ENCODE measurements around the gene ASAP2.
"Not testable (repeated sequence)": the region's sequence is repeated elsewhere in the genome, so short reads cannot be mapped to it uniquely, and the experiment has no call there.

The ASAP2 gene

DNA sequence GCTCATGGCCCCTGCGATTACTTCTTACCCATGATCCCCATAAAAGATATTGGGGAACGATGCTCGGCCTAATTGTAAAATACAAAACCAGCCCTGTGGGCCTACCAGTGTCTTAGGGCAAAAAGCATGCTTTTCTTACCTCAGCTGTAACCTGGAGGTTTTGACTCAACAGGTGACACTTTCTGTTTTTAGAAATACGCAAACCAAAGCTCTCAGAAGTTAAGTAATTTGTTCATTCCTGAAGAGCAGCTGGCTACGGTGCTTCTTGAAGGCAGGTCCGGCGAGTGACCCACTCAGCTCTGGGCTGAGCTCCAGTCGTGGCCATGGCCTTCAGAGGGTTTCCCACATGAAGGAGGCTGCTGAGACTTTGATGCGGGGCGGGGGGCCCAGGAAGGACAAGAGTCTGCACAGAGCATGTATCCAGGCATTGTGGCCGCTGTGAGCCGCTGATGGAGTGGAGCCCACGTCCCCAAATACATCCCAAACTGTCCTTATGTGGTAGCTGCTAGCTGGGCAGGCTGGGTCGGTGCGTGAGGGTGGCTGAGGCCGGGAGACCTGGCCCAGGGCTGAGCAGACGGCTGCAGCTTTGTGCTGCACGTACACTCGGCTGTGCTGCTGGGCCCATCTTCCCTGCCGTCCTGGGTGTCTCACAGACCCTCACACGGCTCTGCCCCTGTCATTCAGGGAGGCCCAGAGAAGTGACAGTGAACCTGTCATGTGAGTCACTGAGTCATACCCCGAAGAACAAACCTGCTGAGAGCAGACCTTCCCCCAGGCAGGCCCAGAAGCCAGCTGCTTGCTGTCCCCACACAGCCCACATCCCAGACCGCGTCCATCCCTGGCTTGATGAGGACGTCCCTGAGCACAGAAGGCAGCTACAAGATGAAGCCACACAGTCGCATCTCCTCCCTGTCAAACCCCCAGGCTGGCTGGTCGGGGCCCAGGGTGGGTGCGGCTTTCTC lies 182.6 kb downstream of the ASAP2 start:
- no peak for DNase-seq

DNA sequence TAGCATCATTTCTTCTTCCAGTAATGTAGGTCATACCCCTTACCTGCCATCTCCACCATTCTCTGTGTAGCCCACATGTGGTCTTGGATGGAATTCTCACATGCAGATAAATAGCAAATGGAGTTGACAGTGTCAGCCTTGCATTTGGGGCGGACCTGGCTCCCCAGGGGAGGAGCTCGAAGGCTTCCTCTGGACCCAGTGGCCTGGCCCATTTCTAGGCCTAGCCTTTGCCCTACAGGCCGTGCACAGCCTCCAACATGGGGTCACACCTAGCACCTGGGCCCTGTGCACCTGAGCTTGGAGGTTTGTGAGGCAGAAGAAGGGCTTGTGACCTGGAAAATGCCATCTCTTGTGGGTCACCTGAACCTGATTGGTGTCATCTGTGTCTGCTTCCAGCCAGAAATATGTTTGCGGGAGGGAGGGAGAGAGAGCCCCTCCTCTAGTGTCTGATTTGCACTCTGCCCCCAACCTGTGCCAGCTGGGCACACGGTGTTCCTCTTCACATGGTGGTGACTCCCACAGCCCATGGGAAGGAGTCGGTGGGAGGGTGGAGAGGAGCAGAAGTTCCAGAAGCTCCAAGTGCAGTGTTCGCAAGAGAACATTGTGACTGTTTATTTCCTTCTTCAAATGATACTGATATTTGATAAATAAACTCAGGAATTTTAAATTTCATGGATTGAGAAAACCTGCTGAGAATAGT lies 183.7 kb downstream of the ASAP2 start:
- DNase-seq = no peak

DNA sequence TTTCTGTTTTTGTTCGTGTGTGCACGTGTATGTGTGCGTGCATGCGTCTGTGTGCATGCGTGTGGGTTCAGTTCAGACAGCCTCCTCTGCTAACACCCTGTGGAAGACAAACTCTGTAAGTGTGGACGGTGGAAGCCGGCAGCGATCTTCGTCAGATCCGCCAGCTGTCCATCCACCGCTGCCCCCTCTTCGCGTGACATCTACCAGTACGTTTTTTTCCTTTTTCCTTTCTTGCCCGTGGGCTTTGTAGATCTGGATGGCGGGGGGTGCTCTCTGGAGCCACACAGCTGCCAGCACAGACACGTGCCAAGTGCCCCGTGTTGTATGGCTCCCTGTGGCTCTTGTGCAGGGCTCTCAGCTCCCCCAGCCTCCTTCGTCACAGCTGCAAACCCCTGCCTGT lies 184.4 kb downstream of the ASAP2 start:
- no peak for DNase-seq

DNA sequence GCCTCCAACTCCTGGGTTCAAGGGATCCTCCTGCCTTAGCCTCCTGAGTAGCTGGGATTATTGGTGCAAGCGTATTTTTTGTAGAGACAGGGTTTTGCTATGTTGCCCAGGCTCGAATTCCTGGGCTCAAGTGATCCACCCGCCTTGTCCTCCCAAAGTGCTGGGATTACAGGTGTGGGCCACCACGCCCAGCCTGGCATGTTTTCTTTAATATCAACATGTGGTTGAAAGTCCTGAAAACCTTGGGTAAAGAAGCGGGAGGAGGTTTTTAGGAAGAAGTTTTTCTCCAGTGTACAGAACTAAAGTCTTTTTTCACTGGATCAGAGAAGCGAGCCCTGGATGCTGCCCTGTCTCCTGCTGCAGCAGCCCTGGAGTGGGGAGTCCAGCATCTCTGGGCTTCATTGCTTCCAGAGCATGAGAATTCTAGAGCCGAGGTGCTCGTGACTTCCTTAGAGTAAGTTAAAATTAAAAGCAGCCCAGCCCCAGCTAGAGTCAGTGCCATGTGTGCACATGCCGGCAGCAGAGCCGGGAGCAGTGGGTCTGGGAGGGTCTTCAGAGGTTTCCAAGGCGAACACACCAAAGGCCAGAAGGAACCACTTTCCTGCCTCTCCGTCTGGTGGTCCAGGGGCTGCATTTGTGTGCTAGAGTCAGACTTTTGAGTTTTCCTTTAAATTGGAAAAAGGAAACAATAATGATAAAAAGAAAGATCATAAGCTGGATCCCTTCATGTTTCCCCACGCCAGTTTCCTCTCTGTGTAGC lies 185.5 kb downstream of the ASAP2 start:
- no peak for DNase-seq

DNA sequence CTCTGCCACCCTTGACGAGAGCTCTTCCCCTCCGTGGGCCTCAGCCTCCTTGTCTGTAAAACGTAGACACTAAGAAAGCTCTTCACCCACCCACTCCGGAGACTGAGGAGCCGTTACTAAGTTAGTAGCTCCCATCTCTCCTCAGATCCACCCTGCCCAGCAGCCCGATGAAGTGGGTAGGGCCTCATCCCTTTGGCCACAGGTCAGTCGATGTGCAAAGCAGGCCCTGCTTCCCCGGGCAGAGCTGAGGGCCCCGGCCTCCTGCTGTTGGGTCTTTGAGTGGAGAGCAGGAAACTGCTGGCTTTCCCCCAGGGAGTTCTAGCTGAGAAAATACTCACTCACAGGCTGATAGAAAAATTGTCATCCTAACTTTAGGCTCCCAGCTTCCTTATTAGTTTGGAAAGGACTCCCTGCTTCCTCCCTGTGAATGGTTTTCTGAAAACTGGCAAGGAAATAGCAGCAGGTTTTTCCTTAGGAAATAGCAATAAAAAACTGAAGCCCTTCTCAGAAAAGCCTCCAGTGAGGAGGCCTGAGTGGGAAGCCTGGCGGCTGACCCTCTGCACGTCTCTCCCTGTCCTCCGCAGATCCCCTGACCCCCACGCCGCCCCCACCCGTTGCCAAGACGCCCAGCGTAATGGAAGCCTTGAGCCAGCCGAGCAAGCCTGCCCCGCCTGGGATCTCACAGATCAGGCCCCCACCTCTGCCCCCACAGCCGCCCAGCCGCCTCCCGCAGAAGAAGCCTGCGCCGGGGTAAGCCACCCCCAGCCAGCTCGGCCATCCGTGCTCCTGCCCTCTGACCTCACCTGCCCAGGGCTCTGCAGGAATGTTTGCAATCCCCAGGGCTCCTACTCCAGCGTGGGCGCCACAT lies 186.5 kb downstream of the ASAP2 start:
- DNase-seq = no peak

DNA sequence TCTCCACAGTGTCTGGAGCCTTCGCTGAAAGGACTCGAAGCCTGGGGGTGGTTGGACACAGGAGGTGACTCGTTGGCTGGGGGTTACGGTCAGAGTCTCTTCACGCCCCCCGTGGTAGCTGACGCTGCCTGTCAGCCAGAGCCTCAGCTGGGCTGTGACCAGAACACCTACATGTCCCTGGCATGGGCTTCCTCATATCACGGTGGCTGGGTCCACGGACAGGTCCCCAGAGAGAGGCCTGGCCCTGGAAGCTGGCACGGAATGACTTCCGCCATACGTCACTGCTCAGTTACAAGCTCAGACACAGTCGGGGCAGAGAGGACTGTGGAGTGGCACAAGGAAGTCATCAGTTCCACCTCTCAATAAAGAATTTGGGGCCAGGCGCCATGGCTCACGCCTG lies 188.2 kb downstream of the ASAP2 start:
- DNase-seq = no peak

DNA sequence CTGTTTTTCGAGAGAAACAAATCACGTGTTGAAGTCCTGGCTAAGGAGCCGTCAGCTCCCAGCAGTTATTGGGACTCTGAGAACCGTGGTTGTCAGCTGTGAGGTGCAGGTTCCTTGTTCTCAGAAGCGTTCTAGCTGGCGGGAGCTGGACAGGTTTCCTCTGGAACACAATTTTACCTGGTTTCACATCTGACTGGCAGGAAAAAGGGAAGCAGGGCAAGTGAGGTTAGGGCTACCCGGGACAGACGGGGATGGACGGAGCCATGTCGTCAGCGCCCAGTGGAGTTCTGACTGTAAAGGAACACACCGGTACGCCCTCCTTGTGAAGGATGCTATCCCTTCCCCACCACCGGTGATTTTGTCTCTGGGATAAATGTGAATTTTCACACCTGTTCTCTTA lies 190.6 kb downstream of the ASAP2 start:
- DNase-seq = no peak

DNA sequence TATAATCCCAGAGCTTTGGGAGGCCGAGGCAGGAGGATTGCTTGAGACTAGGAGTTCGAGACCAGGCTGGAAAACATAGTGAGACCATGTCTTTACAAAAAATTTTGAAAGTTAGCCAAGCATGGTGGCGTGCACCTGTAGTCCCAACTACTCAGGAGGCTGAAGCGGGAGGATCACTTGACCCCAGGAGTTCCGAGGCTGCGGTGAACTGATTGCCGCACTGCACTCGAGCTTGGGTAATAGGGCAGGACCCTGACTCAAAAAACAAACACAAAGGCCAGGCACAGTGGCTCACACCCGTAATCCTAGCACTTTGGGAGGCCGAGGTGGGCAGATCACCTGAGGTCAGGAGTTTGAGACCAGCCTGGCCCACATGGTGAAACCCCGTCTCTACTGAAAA lies 191.6 kb downstream of the ASAP2 start:
- not testable (repeated sequence) for DNase-seq

DNA sequence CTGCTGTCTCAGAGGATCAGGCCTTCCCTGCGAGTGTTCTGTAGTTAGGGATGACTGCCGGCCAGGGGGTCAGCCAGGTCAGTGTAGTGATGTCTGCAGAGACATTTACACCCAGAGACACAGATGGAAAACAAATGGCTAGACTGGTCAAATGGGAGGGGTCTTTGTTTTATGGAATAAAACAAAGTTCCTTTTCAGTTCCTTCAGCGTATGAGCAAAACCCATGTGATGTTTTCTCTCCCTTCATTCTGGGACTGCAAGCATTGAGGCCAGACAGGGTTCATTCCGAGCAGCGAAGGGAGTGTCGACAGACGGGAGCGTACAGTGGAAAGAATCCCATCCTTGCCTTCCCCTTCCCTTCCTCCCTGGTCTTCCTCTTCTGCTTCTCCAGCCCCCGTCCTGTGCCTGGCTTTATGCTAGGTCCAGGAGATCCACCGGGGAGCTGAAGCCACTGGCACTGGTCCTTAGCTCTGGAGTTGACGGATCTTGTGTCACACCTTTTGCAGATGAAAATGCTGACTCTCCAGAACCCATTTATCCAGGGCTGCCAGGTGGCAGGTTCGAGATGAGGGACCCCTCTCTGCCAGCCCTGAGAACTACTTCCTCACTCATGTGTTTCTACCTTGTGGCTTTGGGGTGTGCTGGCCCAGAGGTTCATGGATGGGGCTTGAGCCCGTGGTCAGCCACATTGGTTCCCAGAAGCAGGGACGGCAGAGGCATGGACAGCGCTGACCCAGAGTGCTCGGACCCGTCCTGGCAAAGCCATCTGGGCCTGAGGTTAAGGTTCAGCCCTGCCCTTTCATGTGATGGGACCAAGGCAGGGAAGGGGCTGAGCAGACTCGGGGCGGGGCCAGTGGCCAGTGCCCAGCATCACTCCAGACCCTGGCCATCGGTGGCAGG lies 192.5 kb downstream of the ASAP2 start:
- DNase-seq = no peak

DNA sequence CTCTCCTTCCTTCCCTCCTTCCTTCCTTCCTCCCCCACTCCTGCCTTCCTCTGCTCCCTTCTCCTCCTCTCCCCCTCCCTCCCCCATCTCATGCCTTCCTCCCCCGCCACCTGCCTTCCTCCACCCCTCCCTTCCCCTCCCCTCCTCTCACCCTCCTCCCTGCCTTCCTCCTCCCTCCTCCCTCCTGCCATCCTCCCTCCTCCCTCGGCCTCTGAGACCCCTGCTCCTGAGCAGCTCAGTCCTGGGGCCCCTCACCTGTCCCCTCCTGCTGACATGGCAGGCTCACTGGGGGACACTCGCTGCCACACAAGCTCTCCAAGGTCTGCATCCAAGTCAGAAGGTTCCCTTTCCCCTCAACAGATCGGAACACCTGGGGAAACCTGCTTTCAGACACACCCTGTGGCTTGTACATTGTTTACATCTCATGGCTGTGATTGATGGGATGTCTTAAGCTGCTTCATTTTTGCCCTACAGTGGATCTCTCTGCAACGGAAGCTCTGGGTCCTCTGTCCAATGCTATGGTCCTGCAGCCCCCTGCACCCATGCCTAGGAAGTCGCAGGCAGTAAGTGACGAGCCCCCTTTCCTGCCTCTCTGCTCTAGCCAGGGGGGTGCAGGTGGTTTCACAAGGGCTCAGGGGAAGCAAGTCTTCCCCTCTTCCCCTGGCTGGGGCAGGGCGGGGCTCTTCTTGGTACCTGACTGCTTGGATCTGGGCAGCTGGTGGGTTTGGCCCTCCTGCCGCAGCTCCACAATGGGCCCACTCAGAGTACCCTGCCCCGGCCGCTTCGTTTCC lies 193.9 kb downstream of the ASAP2 start:
- DNase-seq = no peak

DNA sequence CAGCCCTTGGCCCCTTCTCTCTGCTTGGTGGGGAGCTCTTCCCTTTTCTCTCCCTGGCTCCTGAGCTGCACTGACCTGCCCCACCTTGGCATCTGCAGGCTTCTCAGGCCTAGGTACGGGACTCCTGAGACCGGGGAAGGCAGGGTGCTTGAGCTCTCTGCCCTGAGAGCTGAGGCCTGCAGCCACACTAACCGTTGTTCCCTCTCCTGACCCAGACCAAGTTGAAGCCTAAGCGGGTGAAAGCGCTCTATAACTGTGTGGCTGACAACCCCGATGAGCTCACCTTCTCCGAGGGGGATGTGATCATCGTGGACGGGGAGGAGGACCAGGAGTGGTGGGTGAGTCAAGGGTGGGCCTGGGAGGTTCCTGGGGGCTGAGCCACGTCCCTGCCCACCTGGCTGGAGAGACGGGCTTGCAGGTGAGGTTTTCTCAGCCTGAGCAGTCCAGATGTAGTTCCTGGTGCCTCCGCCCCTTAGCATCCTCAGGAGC lies 194.5 kb downstream of the ASAP2 start:
- DNase-seq = no peak

DNA sequence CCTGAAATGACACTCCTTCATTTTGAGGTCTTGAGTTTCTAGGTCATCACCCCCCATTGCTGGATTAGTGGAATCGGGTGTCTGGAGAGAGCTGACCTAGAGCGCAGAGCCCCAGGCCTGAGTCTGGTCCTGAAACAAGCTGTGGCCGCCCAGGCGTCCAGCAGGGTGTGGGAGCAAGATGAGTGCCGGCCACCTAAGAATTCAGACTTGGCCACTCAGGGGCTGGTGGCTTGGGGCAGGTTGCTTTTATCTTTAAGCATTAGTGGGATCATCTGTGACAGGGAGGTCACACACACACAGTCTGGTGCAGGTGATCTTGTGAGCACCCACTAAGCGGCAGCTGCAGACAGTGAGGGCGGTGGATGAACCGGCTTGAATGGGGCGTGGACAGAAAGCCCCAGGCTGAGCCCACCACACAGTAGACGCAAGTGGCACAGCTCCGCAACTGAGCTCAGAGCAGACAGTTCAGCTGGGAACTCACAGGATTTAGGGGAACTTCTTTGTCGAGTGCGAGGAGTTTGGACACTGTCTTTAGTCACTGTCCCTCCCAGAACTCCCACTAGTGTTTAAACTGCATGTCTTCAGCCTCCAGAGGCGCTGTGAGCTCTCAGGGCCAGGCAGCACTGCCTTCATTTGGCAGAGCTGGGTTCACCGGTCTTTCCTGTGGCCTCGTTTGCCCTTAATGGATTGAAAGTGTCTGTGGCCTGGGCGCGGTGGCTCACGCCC lies 195.2 kb downstream of the ASAP2 start:
- no peak for DNase-seq

DNA sequence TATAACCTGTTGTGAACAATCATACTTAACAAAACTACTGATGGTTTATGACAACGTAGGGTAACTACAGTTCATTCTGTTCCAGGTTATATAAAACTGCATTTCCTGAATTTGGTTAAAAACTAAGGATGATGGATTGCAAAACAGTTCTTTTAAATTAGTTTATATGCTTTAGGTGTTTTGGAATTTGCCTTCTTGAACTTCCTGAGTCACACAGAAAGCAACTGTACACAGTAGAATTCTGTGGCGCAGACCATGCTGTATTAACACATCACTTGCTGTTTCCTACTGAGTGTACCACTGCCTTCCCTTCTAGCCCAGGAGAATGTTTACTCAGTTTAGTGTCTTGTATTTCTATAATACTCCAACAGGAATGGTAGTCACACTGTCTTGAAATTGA lies 197.3 kb downstream of the ASAP2 start:
- no peak for DNase-seq

DNA sequence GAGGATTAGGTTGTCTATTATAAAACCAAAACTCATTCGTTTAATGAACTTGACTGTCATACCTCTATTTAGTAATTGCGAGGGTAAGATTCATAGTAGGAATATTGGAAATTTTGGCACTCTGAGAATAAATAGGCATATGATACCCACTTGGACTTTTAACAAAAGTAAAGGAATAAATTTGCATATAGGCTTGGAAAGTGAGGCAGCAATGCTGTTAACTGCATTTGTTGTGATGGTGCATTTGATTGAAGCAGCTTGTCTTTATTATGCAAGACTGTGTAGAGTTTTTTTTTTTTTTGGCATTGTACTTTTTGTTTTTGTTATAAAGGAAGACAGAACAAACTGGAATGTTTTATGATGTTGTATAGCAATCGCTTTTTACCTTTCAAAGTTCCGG lies 197.8 kb downstream of the ASAP2 start:
- DNase-seq = no peak

DNA sequence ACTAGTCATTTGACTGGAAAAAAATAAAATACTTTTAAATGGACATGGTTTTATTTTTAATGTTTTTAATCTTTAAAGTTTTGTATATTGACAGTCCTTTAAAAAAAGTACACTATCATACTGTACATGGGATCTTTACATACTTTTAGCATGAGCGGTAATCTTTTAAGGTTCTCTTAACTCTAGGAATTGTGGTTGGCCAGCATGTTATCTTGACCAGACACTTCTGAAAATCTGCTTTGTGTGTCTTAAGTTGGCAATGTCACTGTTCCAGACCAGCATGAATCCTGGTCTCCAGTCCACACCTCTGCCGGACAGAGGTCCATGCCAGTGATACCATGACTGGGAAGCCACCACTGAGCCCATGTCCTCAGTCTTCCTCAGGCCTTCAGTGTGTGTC lies 199.0 kb downstream of the ASAP2 start:
- no peak for DNase-seq

DNA sequence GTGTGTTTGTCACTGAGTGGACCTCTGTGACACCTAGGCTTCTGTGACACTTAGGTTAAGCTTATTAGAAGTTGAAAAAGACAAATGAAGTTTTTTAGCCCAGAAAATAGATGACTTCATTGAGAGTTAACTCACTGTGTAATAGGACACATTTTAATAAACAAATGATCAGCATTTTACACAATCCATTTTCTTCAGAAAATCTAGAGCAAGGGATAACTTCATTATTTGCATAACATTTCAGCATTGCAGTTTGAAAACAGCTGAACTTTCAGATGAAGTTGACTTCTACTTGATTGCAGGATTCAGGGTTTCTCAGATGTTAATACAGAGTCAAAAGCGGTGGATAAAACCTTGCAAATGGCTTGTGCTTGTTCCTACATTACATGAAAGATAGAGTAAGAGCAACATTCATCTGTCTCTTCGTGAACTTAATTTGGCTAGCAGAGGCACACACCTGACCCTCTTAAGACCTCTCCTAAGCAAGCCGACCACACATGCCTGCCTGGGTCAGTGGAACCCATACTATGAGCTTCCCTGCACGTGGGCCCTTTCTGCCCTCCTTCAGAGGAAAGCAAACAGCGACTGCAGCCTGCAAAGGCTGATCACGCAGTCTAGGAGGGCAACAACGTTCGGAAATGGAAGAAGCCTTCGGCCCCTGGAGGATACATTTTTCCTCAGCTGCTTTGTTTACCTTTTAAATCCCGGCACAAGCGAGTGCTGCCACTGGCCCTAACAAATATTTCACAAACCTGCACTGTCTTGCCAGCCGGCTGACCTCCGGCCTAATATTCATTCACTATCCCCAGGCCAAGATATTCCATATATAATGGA lies 200.1 kb downstream of the ASAP2 start:
- no peak for DNase-seq

DNA sequence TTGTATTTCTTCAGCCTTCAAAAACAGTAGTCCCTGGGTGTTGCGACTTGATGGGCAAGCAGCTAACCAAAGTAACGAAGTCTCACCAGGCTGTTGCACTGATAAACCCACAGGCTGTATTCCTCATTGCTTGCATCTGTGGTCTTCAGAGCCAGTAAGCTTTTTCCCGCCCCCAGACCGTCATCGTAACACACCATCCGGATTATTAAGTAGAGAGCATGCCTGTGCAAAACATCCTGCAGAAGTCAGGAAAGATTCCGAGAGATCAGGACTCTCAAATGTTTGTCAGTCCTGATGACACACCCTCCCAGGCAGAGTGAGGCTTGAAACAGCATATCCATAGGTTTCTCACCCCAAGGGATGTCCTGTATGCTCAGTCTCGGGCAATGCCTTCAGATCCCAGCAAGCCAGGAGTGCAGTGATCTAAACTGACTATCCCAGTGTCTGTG lies 200.8 kb downstream of the ASAP2 start:
- DNase-seq = no peak

DNA sequence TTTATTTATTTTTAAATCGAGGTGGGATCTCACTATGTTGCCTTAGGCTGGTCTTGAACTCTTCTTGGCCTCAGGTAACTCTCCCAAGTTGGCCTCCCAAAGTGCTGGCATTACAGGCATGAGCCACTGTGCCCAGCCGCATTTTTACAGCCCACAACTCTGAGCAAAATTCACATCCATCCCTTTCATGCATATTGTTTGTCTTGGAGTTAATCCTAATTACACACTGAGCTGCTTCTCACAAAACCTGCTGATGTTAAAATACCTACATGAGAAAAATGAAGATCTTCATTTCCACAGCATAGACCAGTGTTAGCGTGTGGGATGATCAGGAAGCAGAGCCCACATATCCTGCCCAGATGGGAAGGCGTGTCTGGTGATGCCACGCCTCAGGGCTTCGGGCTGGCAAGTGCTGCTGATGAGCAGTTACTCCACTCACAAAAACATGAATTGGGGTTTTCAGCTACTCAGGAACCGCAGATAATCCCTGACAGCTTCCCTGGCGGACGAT lies 202.1 kb downstream of the ASAP2 start:
- no peak for DNase-seq

Data from GDM1 (cell line).